PC-3 (cell line): ENCODE data around the gene RAB11A.

ENCODE experiments used
- EZH2 ChIP-seq: fragments of 300-600 bp; sonication (generic); IDR thresholded peaks from one replicate; pipeline ENCODE4 v1.6.1; 2017; ENCODE audit warnings: antibody characterized with exemption, mild to moderate bottlenecking, low read length; ENCODE audit not compliant: unreplicated experiment
- TF ChIP-seq, protein P1 (sequence below): fragments of 300-600 bp; sonication (generic); conservative IDR thresholded peaks from 2 replicates; pipeline ENCODE4 v1.5.1; 2017; ENCODE audit warnings: antibody characterized with exemption, low read depth, mild to moderate bottlenecking, low read length

DNA sequence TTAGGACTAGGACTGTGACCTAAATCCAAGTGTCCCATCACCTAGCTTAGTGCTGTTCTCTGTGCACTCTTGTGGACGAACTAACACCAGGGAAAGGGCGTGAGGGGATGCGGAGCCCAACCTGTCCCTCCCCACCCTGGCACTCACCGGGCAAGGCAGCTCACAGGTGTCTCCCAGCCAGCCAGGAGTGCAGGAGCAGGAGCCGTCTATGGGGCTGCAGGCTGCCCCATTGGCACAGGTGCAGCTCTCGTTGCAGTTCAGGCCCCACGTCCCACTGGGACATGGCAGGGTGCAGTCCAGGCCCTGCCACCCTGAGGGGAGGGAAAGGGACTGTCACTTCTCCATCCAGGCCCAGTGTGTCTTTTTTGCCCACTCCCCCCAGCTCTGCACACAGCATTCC is 60.3 kb downstream of the RAB11A start:
- TF ChIP-seq, protein P1, sequence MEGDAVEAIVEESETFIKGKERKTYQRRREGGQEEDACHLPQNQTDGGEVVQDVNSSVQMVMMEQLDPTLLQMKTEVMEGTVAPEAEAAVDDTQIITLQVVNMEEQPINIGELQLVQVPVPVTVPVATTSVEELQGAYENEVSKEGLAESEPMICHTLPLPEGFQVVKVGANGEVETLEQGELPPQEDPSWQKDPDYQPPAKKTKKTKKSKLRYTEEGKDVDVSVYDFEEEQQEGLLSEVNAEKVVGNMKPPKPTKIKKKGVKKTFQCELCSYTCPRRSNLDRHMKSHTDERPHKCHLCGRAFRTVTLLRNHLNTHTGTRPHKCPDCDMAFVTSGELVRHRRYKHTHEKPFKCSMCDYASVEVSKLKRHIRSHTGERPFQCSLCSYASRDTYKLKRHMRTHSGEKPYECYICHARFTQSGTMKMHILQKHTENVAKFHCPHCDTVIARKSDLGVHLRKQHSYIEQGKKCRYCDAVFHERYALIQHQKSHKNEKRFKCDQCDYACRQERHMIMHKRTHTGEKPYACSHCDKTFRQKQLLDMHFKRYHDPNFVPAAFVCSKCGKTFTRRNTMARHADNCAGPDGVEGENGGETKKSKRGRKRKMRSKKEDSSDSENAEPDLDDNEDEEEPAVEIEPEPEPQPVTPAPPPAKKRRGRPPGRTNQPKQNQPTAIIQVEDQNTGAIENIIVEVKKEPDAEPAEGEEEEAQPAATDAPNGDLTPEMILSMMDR, result no peak
- no peak for TF ChIP-seq EZH2
